GM21825 (cell line): ENCODE data around the gene SEPTIN5.

ENCODE experiments used
- ATAC-seq: cut with Tn5 transposase; IDR thresholded peaks from one replicate; pipeline ENCODE4 v1.9.1; 2021; ENCODE audit warnings: mild to moderate bottlenecking, moderate library complexity; ENCODE audit not compliant: unreplicated experiment

The SEPTIN5 gene

GRCh38 chr22:19731361-19732135, 17.2 kb downstream of the SEPTIN5 start:
- ATAC-seq, result no peak

GRCh38 chr22:19732403-19733113, 18.3 kb downstream of the SEPTIN5 start:
- ATAC-seq, result no peak

GRCh38 chr22:19733755-19734154, 19.5 kb downstream of the SEPTIN5 start:
- no peak for ATAC-seq

GRCh38 chr22:19734163-19734562, 19.9 kb downstream of the SEPTIN5 start:
- ATAC-seq, result no peak

- no peak for ATAC-seq
Observed at GRCh38 chr22:19734837-19735382, 20.6 kb downstream of the SEPTIN5 start.

- ATAC-seq, result no peak
Observed at GRCh38 chr22:19735665-19736510, 21.6 kb downstream of the SEPTIN5 start.

- ATAC-seq, result no peak
Observed at GRCh38 chr22:19737846-19738663, 23.8 kb downstream of the SEPTIN5 start.

GRCh38 chr22:19738664-19739447, 24.6 kb downstream of the SEPTIN5 start:
- ATAC-seq, result no peak

GRCh38 chr22:19739448-19739895, 25.2 kb downstream of the SEPTIN5 start:
- ATAC-seq, result no peak

GRCh38 chr22:19739911-19740449, 25.7 kb downstream of the SEPTIN5 start:
- ATAC-seq, result no peak

- ATAC-seq, result no peak
Observed at GRCh38 chr22:19740586-19740985, 26.3 kb downstream of the SEPTIN5 start.

- ATAC-seq, result no peak
Observed at GRCh38 chr22:19741053-19741452, 26.8 kb downstream of the SEPTIN5 start.

- no peak for ATAC-seq
Observed at GRCh38 chr22:19742160-19743066, 28.1 kb downstream of the SEPTIN5 start.

GRCh38 chr22:19743081-19743480, 28.8 kb downstream of the SEPTIN5 start:
- ATAC-seq, result no peak

GRCh38 chr22:19743651-19744050, 29.3 kb downstream of the SEPTIN5 start:
- ATAC-seq, result no peak

- no peak for ATAC-seq
Observed at GRCh38 chr22:19744350-19745006, 30.2 kb downstream of the SEPTIN5 start.
